HepG2 (cell line): ENCODE measurements around the gene NHLRC3.

Experiments used
- CEBPB ChIP-seq: IDR thresholded peaks from 2 replicates; pipeline ENCODE4 v1.6.1; 2011; ENCODE audit warnings: low read depth, low read length, improper control_type of control experiment, borderline replicate concordance
- KAT7 ChIP-seq: IDR thresholded peaks from 2 replicates; pipeline ENCODE4 v1.6.1; 2018; ENCODE audit warnings: borderline replicate concordance, missing compliant biosample characterization
- NBN ChIP-seq: fragments of 450-650 bp; conservative IDR thresholded peaks from 2 replicates; pipeline ENCODE4 v1.6.1; 2017
- POLR2A ChIP-seq, 2 experiments: IDR thresholded peaks; 2 replicates each; pipeline ENCODE4 v1.6.1; 2011; ENCODE audit warnings: low read depth in 2 of 2, low read length in 2 of 2, mild to moderate bottlenecking in 1 of 2, moderate library complexity in 1 of 2; ENCODE audit not compliant: insufficient read depth in 1 of 2
- RBM39 ChIP-seq: fragments of 200-400 bp; formaldehyde crosslinking; IDR thresholded peaks from one replicate; pipeline ENCODE4 v1.6.1; 2018; ENCODE audit warnings: antibody characterized with exemption, mild to moderate bottlenecking, low read depth, low read length; ENCODE audit not compliant: poor library complexity, severe bottlenecking
- SRSF1 ChIP-seq: fragments of 200-400 bp; formaldehyde crosslinking; optimal IDR thresholded peaks from 2 replicates; pipeline ENCODE3; 2017; ENCODE audit warnings: mild to moderate bottlenecking, low read depth, low read length, moderate library complexity
- TF ChIP-seq, protein P1 (sequence below): sonication (generic); formaldehyde crosslinking; IDR thresholded peaks from 2 replicates; pipeline ENCODE4 v1.5.0; 2020; ENCODE audit warnings: mild to moderate bottlenecking, missing genetic modification reagents, moderate library complexity
- TF ChIP-seq, protein P2 (sequence below): sonication (generic); formaldehyde crosslinking; IDR thresholded peaks from 2 replicates; pipeline ENCODE4 v1.8.0; 2022; ENCODE audit warnings: missing genetic modification reagents, low read depth, mild to moderate bottlenecking, borderline replicate concordance

DNA sequence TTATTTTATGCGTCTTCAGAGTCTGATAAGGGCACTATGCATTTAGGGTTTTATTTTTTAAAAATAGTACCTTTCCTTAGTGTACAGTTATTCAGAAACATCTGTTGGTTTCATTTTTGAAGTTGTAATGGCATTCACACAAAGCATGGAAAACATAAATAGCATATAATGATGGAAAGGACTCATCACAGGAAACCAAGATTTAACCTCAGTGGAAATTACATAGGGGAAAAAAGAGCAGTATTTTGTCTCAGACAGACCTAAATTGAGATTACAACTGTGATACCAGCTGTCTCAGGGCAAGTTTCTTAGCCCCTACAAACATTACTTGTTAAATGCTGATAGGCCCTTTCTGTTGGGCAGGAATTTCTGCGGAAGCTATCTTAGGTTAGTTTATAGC lies 57.2 kb downstream of the NHLRC3 start:
- TF ChIP-seq NBN (no peak), POLR2A (IDR thresholded peaks at IDR 0.05; ENCODE audit: insufficient read depth in 1 of 2, low read depth in 2 of 2, low read length in 2 of 2) (no peak), RBM39 (no peak), KAT7 (CRISPR knock-in tag) (no peak), SRSF1 (no peak), CEBPB (no peak)
- TF ChIP-seq, protein P1, sequence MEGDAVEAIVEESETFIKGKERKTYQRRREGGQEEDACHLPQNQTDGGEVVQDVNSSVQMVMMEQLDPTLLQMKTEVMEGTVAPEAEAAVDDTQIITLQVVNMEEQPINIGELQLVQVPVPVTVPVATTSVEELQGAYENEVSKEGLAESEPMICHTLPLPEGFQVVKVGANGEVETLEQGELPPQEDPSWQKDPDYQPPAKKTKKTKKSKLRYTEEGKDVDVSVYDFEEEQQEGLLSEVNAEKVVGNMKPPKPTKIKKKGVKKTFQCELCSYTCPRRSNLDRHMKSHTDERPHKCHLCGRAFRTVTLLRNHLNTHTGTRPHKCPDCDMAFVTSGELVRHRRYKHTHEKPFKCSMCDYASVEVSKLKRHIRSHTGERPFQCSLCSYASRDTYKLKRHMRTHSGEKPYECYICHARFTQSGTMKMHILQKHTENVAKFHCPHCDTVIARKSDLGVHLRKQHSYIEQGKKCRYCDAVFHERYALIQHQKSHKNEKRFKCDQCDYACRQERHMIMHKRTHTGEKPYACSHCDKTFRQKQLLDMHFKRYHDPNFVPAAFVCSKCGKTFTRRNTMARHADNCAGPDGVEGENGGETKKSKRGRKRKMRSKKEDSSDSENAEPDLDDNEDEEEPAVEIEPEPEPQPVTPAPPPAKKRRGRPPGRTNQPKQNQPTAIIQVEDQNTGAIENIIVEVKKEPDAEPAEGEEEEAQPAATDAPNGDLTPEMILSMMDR (CRISPR knock-in tag) = no peak
- TF ChIP-seq, protein P2, sequence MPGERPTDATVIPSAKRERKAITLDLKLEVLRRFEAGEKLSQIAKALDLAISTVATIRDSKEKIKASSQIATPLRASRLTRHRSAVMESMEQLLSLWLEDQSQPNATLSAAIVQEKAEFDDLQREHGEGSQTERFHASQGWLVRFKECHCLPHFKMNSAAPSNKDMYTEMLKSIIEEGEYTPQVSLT (CRISPR knock-in tag) = no peak
